Activated naive CD4-positive, alpha-beta T cell treated with anti-CD3 and anti-CD28 coated beads, Interleukin-2, amount 10 ng/mL, durations not matched to agents 7 days and 5 days (primary cell): ENCODE data around the gene TMEM237.
"Not testable (repeated sequence)": the region's sequence is repeated elsewhere in the genome, so short reads cannot be mapped to it uniquely, and the experiment has no call there.

Experiments used
- CTCF ChIA-PET: fragments of 350-600 bp; sonication (Branson Sonifier 250); formaldehyde crosslinking; loops from one replicate; lab custom pipeline; 2021; ENCODE audit warnings: antibody characterized with exemption; lab: Charles Lee
- DNase-seq: peaks from one replicate; pipeline ENCODE4 v3.0.0-alpha.2; 2020
- H3K27ac Mint-ChIP-seq: one replicate; pipeline ENCODE4 v1.8.0; 2021; ENCODE audit warnings: mild to moderate bottlenecking, moderate library complexity, mixed read lengths
- H3K27me3 Mint-ChIP-seq: one replicate; pipeline ENCODE4 v1.8.0; 2021; ENCODE audit warnings: mild to moderate bottlenecking, mixed read lengths
- H3K36me3 Mint-ChIP-seq: one replicate; pipeline ENCODE4 v1.8.0; 2021; ENCODE audit warnings: mixed read lengths
- H3K4me1 Mint-ChIP-seq: one replicate; pipeline ENCODE4 v1.8.0; 2021; ENCODE audit warnings: mixed read lengths
- H3K4me3 Mint-ChIP-seq: one replicate; pipeline ENCODE4 v1.8.0; 2021; ENCODE audit warnings: mild to moderate bottlenecking, moderate library complexity, mixed read lengths
- H3K9me3 Mint-ChIP-seq: one replicate; pipeline ENCODE4 v1.8.0; 2021; ENCODE audit warnings: mixed read lengths

Gene TMEM237, protein sequence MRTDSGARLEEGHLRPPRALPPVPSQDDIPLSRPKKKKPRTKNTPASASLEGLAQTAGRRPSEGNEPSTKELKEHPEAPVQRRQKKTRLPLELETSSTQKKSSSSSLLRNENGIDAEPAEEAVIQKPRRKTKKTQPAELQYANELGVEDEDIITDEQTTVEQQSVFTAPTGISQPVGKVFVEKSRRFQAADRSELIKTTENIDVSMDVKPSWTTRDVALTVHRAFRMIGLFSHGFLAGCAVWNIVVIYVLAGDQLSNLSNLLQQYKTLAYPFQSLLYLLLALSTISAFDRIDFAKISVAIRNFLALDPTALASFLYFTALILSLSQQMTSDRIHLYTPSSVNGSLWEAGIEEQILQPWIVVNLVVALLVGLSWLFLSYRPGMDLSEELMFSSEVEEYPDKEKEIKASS

DNA sequence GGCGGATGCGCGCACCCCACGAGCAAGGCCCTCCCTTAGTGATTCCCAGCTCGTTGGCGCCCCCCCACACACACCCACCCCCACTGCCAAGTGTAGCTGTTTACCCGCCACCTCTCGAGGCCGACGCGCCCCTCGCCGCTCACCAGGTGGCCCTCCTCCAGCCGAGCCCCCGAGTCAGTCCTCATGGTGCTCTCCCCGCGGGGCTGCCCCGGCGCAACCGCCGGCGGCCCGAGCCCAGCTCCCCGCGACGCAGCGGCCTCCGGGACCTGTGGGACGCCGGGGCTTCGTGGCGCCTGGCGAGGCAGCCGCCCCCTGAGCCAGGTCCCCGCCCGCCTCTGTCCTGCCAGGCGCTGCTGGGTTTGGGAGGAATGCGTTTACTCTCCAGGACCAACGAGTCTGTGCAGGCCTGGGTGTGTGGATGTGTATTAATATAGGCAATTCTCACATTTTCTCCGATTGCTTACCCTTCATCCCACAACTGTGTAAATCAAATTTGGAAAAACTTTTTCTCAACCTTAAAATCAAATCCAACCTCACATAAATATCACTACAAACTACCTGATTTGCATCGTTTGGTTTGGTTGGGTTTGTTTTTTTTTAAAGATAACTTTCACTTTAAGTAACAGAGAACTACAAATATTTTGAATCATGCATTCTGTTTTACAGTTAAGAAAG is at the start of gene TMEM237:
TMEM237 (minus strand) TSS at position 288 of the 675 bp plus-strand sequence; CDS start at position 185, 103 bp downstream.
- H3K36me3 Mint-ChIP-seq, result peaks cover 7% of the 10 kb centered on the region
- no peaks in the 10 kb centered on the region for H3K9me3 Mint-ChIP-seq
- H3K4me3 Mint-ChIP-seq, result peak within 1 kb of the TSS; percentile 95
- peak within 1 kb of the TSS; percentile 97 for H3K27ac Mint-ChIP-seq
- H3K4me1 Mint-ChIP-seq, result peaks cover 36% of the 10 kb centered on the region
- no peaks in the 10 kb centered on the region for H3K27me3 Mint-ChIP-seq
- CTCF ChIA-PET, result interaction anchor here (1.2 kb wide), 1 partner anchor 24 kb away, joined by 3 read pairs; no protein-coding TSS in a partner anchor
- DNase-seq, result peak; percentile 64

DNA sequence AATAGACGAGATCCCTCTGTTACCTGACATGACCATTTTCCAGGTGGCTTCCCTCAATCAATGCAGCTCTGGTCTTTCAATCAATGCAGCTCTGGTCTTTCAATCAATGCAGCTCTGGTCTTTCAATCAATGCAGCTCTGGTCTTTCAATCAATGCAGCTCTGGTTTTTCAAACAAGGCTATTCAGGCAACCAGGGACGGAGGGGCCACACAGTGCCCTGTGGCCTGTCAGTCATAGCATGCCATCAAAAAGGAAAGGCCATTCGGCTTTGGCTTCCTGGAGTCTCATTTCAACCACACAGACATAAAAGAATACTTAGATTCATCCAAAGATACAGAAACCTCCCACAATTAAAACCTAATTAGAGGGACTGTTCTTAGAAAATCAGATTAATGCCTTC is 41.9 kb upstream of the TMEM237 start:
- Mint-ChIP-seq H3K9me3 (no peaks in the 10 kb centered on the region), H3K27me3 (peaks cover 35% of the 10 kb centered on the region), H3K27ac (no peak overlapping the region), H3K36me3 (no peaks in the 10 kb centered on the region), H3K4me3 (no peak overlapping the region), H3K4me1 (no peaks in the 10 kb centered on the region)
- CTCF ChIA-PET, result no interaction called here
- DNase-seq, result no peak

DNA sequence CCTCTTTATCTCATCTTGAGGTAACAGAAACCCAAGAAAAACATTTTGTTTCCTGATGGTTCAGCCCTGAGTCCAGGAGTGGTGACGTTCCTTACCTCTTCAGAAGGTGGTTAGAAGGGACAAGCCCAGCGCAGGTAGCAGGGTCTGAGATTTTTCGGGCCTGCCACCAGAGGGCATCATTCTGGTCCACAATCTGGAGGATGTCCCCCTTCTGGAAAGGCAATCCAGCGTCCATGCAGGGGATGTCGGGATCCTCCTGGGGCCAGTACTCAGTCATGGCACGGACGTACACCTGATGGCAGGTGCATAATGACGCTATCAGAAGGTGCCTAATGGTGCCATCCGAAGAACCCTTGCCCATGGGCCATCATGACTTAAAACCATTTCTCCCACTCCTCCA is 37.4 kb upstream of the TMEM237 start:
- Mint-ChIP-seq H3K4me1 (no peaks in the 10 kb centered on the region), H3K27me3 (peaks cover 22% of the 10 kb centered on the region), H3K27ac (no peak overlapping the region), H3K4me3 (no peak overlapping the region), H3K36me3 (no peaks in the 10 kb centered on the region), H3K9me3 (no peaks in the 10 kb centered on the region)
- DNase-seq, result peak; percentile 34
- CTCF ChIA-PET, result interaction anchor here (1.4 kb wide), 1 partner anchor 16 kb away, joined by 5 read pairs; no protein-coding TSS in a partner anchor

DNA sequence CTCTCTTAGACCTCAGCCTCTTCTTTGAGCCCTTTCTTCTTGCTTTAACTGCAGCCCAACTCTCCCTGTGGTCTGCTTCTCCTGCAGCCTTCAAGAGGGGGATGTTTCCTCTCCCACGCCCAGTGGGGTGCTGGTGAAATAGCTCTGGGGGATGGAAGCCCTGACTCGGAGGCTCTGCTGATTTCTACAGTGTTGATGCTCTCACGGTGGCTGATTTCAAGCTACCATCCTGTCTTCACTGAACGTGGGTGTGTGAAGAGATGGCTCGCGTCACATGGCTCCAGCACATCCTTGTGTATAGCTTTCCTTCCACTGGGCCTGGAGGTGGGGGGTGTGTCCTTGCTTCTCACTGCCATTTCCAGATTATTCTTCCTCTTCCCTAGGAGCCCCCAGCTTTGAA is 35.1 kb upstream of the TMEM237 start:
- Mint-ChIP-seq H3K4me3 (no peak overlapping the region), H3K27ac (no peak overlapping the region), H3K9me3 (no peaks in the 10 kb centered on the region), H3K4me1 (peaks cover 2% of the 10 kb centered on the region), H3K36me3 (no peaks in the 10 kb centered on the region), H3K27me3 (peaks cover 17% of the 10 kb centered on the region)
- CTCF ChIA-PET, result no interaction called here
- DNase-seq, result no peak

DNA sequence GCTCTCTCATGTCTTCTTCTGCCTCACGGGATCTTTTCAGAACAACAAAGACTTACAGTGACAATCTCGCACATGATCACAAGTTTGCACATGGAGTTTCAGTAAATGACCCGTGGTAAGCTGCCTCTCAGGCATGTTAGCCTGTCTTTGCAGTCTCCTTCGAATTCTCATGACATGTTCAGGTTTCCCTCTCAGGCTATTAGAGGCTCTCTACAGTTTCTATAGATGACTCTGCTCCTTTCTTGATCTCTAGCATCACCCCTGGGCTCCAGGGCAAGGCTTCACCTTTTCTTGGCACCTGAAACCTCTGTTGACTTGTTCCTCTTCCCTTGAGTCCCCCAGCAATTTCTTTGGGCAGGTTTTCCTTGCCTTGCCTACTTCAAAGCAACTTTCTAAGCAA is 32.2 kb upstream of the TMEM237 start:
- H3K27me3 Mint-ChIP-seq, result peaks cover 10% of the 10 kb centered on the region

DNA sequence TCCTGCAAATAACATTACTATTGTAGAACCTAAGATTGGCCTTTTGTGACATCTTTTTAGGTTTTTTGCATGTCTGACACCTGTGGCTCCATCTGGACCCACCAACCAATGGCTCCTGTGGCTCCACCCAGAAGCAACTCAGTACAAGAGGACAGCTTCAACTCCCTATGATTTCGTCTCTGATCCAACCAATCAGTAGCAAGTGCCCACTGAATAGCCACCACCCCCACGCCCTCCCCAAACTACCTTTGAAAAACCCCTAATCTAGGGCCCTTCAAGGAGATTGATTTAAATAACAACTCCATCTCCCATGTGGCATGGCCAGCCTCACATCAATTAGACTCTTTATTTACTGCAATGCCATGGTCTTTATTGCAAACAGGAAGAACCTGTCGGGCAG is 31.5 kb upstream of the TMEM237 start:
- no peak overlapping the region for H3K27ac Mint-ChIP-seq
- H3K36me3 Mint-ChIP-seq, result no peaks in the 10 kb centered on the region
- CTCF ChIA-PET, result no interaction called here
- no peaks in the 10 kb centered on the region for H3K9me3 Mint-ChIP-seq
- no peak for DNase-seq
- peaks cover 10% of the 10 kb centered on the region for H3K27me3 Mint-ChIP-seq
- no peak overlapping the region for H3K4me3 Mint-ChIP-seq
- H3K4me1 Mint-ChIP-seq, result peaks cover 2% of the 10 kb centered on the region

More for the DNA sequence above, 32.2 kb upstream of the TMEM237 start:
- no peak for DNase-seq
- no peak overlapping the region for H3K27ac Mint-ChIP-seq
- H3K4me1 Mint-ChIP-seq, result peaks cover 2% of the 10 kb centered on the region
- no peaks in the 10 kb centered on the region for H3K9me3 Mint-ChIP-seq
- no peak overlapping the region for H3K4me3 Mint-ChIP-seq
- CTCF ChIA-PET, result no interaction called here
- no peaks in the 10 kb centered on the region for H3K36me3 Mint-ChIP-seq

DNA sequence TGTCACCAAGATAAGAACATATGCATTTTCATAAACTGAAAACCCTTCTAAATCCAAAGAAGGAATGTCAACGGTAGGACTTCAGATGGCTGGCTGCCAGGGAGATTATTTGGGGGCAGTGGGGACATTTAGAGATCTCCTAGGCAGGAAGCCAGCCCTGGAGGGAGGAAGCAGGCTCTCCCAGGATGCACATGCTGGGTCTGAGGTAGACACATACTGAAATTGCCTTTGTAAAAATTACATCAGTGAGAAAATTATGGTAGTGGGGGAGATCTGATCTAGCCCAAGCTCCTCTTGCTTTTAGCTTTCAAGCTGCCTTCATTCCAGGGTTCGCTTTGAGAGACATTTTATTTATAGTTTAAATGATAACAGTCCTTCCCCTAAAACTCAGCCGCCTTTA is 31.0 kb upstream of the TMEM237 start:
- H3K4me3 Mint-ChIP-seq, result no peak overlapping the region
- peaks cover 10% of the 10 kb centered on the region for H3K27me3 Mint-ChIP-seq
- no peaks in the 10 kb centered on the region for H3K9me3 Mint-ChIP-seq
- no peak for DNase-seq
- CTCF ChIA-PET, result no interaction called here
- no peak overlapping the region for H3K27ac Mint-ChIP-seq
- H3K36me3 Mint-ChIP-seq, result no peaks in the 10 kb centered on the region
- peaks cover 2% of the 10 kb centered on the region for H3K4me1 Mint-ChIP-seq

DNA sequence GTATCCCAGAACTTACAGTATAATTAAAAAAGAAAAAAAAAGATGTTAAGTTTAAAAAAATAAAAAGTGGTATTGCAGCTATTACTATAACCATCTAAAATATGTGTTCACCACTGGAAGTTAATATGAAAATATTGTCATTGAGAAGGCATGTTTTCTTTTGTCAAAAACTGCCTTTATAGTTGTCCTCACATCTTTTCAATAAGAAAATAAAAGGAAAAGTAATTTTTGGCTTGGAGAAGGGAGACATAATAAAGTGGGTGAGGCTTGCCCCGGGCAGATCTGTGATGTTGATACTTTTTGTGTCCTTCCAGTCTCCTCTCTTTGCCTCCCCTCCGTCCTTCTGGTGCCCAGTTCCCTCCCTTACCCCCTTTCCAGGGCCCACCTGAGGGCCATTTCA is 30.2 kb upstream of the TMEM237 start:
- DNase-seq, result no peak
- no peaks in the 10 kb centered on the region for H3K9me3 Mint-ChIP-seq
- CTCF ChIA-PET, result no interaction called here
- H3K4me1 Mint-ChIP-seq, result peaks cover 2% of the 10 kb centered on the region
- H3K27me3 Mint-ChIP-seq, result peaks cover 15% of the 10 kb centered on the region
- no peak overlapping the region for H3K4me3 Mint-ChIP-seq
- H3K36me3 Mint-ChIP-seq, result no peaks in the 10 kb centered on the region
- no peak overlapping the region for H3K27ac Mint-ChIP-seq

DNA sequence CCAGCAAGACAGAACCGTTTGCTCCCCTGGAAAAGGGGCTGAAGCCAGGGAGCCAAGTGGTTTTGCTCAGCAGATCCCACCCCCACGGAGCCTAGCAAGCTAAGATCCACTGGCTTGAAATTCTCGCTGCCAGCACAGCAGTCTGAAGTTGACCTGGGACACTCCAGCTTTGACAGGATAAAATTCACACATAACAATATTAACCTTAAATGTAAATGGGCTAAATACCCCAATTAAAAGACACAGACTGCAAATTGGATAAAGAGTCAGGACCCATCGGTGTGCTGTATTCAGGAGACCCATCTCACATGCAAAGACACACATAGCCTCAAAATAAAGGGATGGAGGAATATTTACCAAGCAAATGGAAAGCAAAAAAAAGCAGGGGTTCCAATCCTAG is 27.9 kb upstream of the TMEM237 start:
- H3K36me3 Mint-ChIP-seq, H3K4me1 Mint-ChIP-seq, H3K4me3 Mint-ChIP-seq, CTCF ChIA-PET, DNase-seq, H3K9me3 Mint-ChIP-seq, H3K27ac Mint-ChIP-seq: not testable (repeated sequence)
- peaks cover 15% of the 10 kb centered on the region for H3K27me3 Mint-ChIP-seq

DNA sequence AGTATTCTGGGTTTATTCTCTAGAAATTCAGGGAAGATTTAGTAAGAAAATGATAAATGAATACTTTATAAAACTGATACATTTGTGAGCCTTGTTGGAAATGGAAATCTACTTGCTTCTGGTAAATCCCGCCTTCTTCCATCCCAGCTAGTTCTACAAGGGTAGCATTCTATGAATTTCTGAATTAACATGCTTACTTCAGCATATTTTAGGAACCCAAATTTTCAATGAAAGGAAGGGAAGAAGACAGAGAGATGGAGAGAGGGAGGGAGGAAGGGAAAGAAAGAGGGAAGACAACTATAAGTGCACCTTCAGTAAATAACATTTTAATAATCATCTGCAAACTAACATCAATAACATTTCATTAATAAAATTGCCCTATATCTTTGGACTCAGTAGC is 26.6 kb upstream of the TMEM237 start:
- Mint-ChIP-seq H3K36me3 (no peaks in the 10 kb centered on the region), H3K9me3 (no peaks in the 10 kb centered on the region), H3K27me3 (peaks cover 15% of the 10 kb centered on the region), H3K27ac (no peak overlapping the region), H3K4me3 (no peak overlapping the region), H3K4me1 (peaks cover 2% of the 10 kb centered on the region)
- CTCF ChIA-PET, result no interaction called here
- no peak for DNase-seq

DNA sequence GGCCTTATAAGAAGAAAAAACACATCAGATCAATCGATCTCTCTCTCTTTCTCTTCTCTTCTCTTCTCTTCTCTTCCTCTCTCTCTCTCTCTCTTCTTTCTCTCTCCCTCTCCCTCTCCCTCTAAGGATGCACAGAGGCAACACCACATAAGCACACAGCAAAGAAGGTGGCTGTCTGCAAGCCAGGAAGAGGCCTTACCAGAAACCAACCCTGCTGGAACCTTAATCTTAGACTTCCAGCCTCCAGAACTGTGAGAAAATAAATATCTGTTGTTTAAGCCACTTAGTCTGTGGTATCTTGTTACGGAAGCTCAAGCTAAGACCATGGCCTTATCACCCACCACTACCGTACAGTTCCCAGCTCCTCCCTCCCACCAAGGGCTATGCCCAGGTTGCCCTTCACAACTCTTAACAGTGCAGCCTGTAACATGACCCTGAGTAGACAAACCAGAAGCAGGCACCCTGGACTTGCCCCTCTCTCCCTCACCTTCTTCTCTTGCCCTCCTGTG is 25.2 kb upstream of the TMEM237 start:
- Mint-ChIP-seq H3K4me3 (no peak overlapping the region), H3K27ac (no peak overlapping the region), H3K27me3 (peaks cover 15% of the 10 kb centered on the region), H3K9me3 (no peaks in the 10 kb centered on the region), H3K4me1 (no peaks in the 10 kb centered on the region), H3K36me3 (no peaks in the 10 kb centered on the region)
- CTCF ChIA-PET, result no interaction called here
- no peak for DNase-seq

DNA sequence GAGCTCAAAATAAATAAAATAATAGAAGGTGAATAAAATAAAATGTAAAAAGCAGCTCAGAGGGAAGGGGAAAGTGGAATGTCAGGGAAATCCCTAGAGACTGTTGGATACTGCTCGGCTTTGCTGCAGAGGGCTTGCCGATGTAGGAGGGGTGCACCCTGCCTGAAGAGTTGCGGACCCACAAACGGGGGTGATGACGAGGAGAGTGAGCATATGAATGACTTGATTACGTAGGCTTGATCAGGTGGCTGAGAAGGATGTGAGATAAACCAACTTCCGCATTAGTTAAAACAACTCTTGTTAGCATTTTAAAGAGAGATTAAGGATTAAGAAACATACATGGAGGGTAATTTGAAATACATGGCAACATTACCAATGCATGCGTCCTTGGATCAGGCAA is 21.0 kb upstream of the TMEM237 start:
- Mint-ChIP-seq H3K36me3 (no peaks in the 10 kb centered on the region), H3K27ac (no peak overlapping the region), H3K27me3 (peaks cover 9% of the 10 kb centered on the region), H3K4me1 (no peaks in the 10 kb centered on the region), H3K9me3 (no peaks in the 10 kb centered on the region), H3K4me3 (no peak overlapping the region)
- CTCF ChIA-PET, result interaction anchor here (0.6 to 1.4 kb wide), 3 partner anchors 10 to 511 kb away, joined by 3 read pairs; no protein-coding TSS in a partner anchor
- no peak for DNase-seq

DNA sequence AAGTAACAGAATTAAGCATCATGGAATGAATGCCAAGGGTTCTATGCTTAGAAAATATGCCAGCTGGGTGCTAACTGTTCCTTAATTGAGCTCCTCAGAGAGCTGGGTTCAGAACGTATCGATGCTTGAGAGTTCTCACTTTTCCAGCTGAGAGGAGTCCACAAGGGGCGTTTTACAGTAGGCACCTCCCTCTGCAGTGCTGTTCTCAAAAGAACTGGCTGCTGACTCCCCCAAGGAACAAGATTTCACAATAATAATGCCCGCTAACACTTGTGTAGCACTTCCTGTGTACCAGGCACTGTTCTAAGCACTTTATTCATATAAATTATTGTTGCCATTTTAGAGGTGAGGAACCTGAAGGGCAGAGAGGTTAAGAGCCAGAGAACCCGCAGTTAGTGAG is 18.1 kb upstream of the TMEM237 start:
- H3K4me3 Mint-ChIP-seq, result no peak overlapping the region
- H3K4me1 Mint-ChIP-seq, result no peaks in the 10 kb centered on the region
- peaks cover 4% of the 10 kb centered on the region for H3K27me3 Mint-ChIP-seq
- no peak overlapping the region for H3K27ac Mint-ChIP-seq
- H3K9me3 Mint-ChIP-seq, result no peaks in the 10 kb centered on the region
- no peak for DNase-seq
- H3K36me3 Mint-ChIP-seq, result no peaks in the 10 kb centered on the region
- CTCF ChIA-PET, result no interaction called here

DNA sequence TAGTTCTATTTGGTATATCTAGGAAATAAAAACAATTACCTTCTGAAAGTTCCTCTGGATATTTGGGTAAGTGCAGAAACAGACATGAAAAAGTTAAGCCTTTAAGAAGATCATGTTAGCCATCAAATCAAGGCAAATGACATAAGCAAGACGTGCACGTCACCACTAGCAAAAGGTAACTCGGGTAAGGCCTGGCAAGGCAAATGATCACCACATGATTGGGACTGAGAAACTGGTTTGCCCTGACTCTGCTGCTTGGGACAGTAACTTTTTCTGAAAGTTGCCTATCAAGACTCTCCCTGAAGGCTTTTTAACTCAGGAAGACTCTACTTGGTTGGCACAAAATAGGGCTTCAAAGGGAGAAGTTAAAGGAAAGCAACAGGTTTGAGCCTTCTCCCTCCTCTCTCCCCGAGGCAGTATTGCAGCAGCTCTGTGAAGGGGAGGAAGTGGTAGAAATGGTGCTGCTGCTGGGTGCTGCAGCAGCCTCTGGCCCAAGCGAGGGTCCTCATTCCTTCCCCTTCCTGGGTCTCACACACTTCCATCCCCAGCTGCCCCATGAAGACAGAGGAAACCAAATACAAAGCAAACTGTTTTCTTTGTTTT is 17.1 kb upstream of the TMEM237 start:
- Mint-ChIP-seq H3K9me3 (no peaks in the 10 kb centered on the region), H3K27ac (no peak overlapping the region), H3K4me1 (no peaks in the 10 kb centered on the region), H3K27me3 (peaks cover 8% of the 10 kb centered on the region), H3K36me3 (no peaks in the 10 kb centered on the region), H3K4me3 (no peak overlapping the region)
- CTCF ChIA-PET, result no interaction called here
- DNase-seq, result no peak
